ENCODE data around the gene SMTNL2.

Gene SMTNL2

GRCh38 chr17:4584101-4584916 is at the start of gene SMTNL2:
SMTNL2 (plus strand) TSS chr17:4584529; CDS start chr17:4584606, 77 bp downstream.
- no peak for DNase-seq (ENCODE audit: low spot score)

- no peak for DNase-seq (ENCODE audit: low spot score)
Measured at GRCh38 chr17:4534928-4535666, 49.2 kb upstream of the SMTNL2 start.

GRCh38 chr17:4535667-4536258 is 48.6 kb upstream of the SMTNL2 start:
- DNase-seq (ENCODE audit: low spot score) = no peak

GRCh38 chr17:4536259-4536741 is 48.0 kb upstream of the SMTNL2 start:
- no peak for DNase-seq (ENCODE audit: low spot score)

GRCh38 chr17:4536742-4537411 is 47.5 kb upstream of the SMTNL2 start:
- no peak for DNase-seq (ENCODE audit: low spot score)

GRCh38 chr17:4537451-4538235 is 46.7 kb upstream of the SMTNL2 start:
- no peak for DNase-seq (ENCODE audit: low spot score)

- DNase-seq (ENCODE audit: low spot score) = no peak
Measured at GRCh38 chr17:4538236-4539002, 45.9 kb upstream of the SMTNL2 start.

- DNase-seq (ENCODE audit: low spot score) = no peak
Measured at GRCh38 chr17:4539025-4539424, 45.3 kb upstream of the SMTNL2 start.

- no peak for DNase-seq (ENCODE audit: low spot score)
Measured at GRCh38 chr17:4539576-4540223, 44.6 kb upstream of the SMTNL2 start.

- no peak for DNase-seq (ENCODE audit: low spot score)
Measured at GRCh38 chr17:4540224-4540651, 44.1 kb upstream of the SMTNL2 start.

GRCh38 chr17:4540687-4541327 is 43.5 kb upstream of the SMTNL2 start:
- DNase-seq (ENCODE audit: low spot score) = no peak

GRCh38 chr17:4541328-4542002 is 42.9 kb upstream of the SMTNL2 start:
- DNase-seq (ENCODE audit: low spot score) = no peak

GRCh38 chr17:4542003-4542725 is 42.2 kb upstream of the SMTNL2 start:
- no peak for DNase-seq (ENCODE audit: low spot score)

- no peak for DNase-seq (ENCODE audit: low spot score)
Measured at GRCh38 chr17:4542726-4543191, 41.6 kb upstream of the SMTNL2 start.

- no peak for DNase-seq (ENCODE audit: low spot score)
Measured at GRCh38 chr17:4543557-4544026, 40.7 kb upstream of the SMTNL2 start.

- no peak for DNase-seq (ENCODE audit: low spot score)
Measured at GRCh38 chr17:4544135-4544950, 40.0 kb upstream of the SMTNL2 start.

- DNase-seq (ENCODE audit: low spot score) = no peak
Measured at GRCh38 chr17:4544951-4545216, 39.4 kb upstream of the SMTNL2 start.

Data from CD4-positive, alpha-beta T cell treated with Interleukin-15 for 4 hours (primary cell).